Skeletal muscle cell (primary cell): Measurements from ENCODE around the gene PRSS3.
"Not testable (repeated sequence)": the region's sequence is repeated elsewhere in the genome, so short reads cannot be mapped to it uniquely, and the experiment has no call there.

Experiments
- DNase-seq: peaks from one replicate; pipeline ENCODE4 v3.0.0-alpha.2; 2010; ENCODE audit warnings: low read depth
- H3K4me3 ChIP-seq: 2 replicates; pipeline ENCODE4 v1.5.1; 2011; ENCODE audit warnings: low read depth, mild to moderate bottlenecking, control low read depth, low read length, moderate library complexity

PRSS3 gene

DNA sequence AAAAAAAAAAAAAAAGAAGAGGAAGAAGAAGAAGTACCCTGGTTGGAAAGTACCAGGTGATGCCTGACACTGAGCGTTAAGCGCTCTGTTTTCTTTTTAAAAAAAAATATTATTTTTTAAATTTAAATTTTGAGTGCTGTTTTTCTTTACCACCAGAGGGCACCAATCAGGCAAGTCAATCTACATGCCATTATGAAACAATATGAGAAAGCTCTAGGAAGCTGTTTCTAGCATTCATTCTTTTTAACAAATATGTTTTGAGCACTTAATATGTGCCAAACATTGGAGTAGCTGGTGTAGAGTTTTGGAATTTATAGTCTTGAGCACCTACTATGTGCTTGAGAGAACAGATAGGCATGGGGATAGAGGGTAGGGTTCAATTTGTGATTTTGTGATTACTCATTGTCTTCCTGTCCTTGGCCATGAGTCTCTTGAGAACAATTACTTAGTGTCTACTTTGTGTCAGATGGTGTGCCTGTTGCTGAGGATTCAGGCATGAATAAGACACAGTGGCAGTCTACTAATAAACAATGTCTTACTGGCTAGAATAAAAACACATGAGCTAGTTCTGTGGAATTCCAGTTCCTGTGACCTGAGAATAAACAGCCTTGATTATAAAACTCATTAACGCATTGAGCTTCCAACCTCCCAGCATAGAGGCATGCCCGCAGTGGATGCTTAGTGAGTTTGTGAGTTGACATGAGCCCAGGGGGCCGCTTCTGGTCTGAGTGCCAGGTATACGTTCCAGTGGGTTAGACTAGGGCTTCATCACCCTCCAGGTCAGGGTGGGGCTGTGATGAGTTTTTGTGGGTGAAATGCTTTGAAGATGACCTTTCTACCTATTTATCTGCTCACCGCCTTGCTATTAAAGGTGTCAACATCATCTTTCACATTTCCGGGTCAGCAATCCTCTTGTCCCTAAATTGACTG is 18.6 kb downstream of the PRSS3 start:
- DNase-seq: peak; percentile 34
- H3K4me3 ChIP-seq: no peak overlapping the region

DNA sequence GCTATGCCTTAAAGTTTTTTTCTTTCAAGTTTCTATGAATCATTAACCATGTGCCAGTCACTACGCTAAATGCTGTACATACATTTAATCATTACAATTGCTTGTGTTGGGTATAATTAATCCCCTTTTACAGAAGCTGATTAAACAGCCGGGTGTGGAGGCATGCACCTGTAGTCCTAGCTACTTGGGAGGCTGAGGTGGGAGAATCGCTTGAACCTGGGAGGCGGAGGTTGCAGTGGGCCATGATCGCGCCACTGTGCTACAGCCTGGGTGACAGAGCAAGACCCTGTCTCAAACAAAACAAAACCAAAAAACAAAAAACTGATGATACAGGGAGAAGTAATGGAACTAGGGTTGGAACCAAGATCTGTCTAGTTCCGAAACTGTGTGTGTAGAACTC is 20.4 kb downstream of the PRSS3 start:
- DNase-seq: no peak
- H3K4me3 ChIP-seq: no peak overlapping the region

DNA sequence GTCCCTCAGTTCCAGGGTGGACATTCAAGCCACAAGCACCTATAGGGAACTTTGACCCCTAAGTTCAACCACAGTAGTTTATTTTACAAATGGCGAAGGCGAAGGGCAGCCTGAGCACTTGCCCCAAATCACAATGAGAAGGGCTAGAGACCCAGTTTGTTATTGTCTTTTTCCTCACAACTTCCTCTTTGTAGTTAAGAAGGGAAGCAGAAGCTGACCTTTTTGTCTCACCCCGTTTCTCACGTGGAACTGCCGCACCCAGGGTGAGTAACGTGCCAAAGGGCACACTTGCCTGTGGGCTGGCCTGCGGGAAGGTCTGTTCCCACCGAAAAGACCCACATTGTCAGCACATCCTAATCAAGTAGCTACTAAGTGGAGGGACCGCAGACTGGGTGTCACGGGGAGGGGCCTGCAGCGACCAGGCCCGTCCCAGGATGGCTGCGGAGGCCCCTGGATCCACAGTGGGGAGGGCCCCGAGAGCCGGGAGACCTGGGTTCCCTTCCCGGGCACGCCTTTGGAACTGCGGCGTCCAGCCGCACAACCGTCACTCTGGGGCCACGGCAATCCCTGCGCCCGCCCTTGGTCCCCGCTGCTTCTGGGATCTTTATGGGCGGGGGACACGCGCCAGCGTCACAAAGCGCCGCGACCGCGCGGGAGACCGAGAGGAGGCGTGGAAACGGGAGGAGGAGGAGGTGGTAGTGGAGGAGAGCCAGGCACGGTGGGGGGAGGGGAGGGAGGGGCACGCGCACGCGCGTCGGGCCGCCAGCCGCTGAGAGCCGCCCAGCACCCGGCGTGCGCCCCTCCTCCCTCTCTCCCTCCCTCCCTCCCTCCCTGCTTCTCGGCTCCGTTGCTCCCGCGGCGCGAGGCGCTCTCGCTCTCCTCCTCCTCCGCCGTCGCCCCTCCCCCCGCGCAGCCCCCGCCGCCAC is 21.2 kb downstream of the PRSS3 start, which contains the start of gene UBE2R2:
Gene UBE2R2 (plus strand): TSS at position 834 of the 926 bp plus-strand sequence. CDS start 598 bp downstream, outside the sequence.
- peak within 1 kb of the TSS; percentile 89 for H3K4me3 ChIP-seq
- peak; percentile 67 for DNase-seq

DNA sequence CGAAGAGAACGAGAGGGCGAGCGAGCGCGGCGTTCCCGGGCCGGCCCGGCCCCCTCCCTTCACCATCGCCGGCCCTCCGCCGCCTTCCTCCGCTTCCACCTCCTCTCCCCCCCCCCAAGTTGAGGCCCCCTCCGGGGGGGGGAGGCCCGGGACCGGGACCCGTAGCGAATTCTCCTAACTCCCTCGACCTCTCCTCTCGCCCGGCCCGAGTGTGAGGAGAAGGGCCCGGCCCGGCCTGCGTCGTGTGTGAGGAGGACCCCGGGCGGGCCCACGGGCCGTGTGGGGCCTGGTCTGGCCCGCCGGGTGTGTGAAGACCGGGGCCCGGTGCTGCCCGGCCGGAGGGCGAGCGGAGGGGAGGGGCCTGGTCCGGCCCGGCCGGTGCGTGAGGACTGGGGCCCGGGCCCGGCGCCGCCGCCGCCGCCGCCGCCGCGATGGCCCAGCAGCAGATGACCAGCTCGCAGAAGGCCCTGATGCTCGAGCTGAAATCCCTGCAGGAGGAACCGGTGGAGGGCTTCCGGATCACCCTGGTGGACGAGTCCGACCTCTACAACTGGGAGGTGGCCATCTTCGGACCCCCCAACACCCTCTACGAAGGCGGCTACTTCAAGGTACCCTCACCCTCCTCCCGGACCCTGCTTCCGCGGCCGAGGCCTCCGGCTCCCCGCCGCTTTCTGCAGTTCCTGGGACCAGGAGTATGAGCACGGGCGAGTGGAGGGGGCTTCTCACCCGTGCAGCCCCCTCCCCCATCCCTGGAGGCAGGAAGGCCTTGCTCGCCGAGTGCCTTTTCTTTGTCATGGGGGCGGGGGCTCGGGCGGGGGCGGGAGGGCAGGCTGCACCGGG is 22.2 kb downstream of the PRSS3 start:
- peak overlapping the region; percentile 89 for H3K4me3 ChIP-seq
- peak; percentile 38 for DNase-seq

DNA sequence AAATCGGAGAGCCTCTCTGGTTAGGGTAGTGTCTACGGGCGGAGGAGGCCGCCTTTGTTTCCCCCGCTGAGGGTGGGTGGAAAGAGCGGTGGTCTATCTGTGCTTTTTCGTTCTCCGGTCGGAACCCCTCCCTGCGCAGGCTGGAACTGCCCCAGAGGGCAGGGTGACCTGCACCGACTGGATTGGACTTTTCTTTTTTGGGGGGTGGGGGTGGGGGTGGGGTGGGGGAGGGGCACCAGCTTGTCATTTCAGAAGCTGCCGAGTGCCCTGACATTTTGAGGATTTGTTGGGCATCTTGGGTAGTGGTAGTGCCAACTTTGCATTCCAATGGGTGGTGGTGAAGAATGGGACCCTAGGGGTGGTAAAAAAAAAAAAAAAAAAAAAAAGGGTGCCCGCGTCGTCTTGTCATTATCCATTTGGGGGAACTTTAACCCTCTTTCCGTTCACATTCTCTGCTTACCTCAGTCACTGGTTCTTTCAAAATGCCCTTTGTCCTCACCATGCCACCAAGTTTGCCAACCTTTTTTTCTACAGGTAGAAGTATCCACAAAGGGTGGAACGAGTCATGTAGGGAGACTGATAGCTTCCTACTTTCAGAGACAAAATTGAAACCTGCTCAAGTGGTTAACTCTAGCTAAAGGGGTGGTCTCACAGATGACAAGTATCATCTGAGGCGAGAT is 22.9 kb downstream of the PRSS3 start:
- peak overlapping the region; percentile 89 for H3K4me3 ChIP-seq
- no peak for DNase-seq

DNA sequence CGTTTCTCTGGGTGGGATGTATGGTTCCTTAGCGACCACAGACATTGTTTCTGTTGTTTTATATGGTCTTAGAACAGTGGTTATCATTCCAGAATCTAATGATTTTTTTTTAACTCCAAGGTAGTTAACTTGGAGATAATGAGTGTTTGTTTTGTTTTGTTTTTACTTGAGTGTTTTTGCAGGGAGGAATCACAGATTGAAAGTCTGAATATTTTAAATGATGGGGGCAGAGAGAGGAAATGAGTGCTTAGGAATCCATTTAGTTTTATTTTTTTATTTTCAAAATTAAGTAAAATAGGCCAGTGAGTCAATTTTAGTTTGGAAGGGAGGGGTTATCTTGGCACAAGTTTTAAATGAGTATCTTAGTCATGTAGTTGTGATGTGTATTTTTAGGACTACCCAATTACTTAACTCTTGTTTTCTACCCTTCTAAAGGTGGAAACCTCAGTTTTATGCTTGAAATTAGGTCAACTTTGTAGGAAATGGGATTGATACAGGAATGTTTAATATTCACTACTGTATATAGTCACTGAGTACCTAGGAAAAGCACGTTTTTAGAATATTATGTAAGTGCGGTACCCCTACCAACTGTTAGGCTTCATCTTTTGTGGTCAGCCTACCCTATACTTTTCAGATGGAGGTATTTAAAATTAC is 23.6 kb downstream of the PRSS3 start:
- DNase-seq: no peak
- peak overlapping the region; percentile 89 for H3K4me3 ChIP-seq

DNA sequence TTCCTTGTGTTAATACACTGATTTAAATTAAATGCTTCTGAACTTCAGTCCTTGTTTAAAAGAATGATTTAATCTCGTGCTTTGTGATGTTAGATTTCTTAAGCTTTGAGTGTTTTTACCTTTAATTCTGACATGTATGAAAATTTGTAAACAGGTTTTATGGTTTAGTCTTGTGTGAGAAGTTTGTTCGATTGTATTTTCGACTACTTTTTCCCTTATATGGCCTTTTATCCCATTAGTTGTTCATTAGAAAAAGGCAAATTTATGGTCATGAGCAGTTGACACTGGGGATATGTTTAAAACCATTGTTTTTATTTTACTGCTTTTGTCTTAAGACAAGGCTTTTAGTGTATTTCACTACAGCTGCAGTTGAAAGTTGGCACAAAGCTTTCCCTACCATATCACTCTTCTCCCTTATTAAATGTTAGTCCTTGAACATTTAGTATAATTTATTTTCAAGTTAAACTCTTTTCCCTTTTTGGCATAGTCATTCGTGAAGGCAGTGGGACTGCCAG is 24.9 kb downstream of the PRSS3 start:
- DNase-seq: no peak
- no peak overlapping the region for H3K4me3 ChIP-seq

DNA sequence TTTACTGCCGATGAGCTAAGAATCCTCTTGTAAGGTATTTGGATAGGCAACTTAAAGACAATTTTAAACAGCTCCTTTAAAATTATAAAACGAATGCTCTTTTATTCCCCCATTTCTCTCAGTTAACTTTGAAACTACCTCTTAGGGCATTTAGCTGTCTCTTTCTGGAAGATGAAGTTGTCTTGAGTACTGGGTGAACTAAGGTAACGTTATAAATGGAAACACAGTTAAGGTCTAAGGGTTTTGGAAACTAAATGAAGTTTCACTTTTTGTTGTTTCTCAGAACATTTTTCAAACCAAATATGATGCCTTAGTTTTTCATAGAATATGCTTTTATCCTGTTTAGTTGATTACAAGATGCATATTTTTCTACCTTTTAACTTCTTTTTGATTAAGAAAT is 28.4 kb downstream of the PRSS3 start:
- no peak for DNase-seq
- no peak overlapping the region for H3K4me3 ChIP-seq

DNA sequence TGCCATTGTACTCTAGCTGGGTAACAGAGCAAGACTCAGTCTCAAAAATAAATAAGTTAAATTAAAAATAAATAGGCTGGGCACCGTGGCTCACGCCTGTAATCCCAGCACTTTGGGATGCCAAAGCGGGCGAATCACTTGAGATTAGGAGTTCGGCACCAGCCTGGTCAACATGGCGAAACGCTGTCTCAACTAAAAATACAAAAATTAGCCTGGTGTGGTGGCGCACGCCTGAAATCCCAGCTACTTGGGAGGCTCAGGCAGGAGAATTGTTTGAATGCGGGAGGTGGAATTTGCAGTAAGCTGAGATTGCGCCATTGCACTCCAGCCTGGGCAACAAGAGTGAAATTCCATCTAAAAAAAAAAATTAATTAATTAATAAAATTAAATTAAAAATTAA is 31.9 kb downstream of the PRSS3 start:
- not testable (repeated sequence) for DNase-seq, H3K4me3 ChIP-seq

DNA sequence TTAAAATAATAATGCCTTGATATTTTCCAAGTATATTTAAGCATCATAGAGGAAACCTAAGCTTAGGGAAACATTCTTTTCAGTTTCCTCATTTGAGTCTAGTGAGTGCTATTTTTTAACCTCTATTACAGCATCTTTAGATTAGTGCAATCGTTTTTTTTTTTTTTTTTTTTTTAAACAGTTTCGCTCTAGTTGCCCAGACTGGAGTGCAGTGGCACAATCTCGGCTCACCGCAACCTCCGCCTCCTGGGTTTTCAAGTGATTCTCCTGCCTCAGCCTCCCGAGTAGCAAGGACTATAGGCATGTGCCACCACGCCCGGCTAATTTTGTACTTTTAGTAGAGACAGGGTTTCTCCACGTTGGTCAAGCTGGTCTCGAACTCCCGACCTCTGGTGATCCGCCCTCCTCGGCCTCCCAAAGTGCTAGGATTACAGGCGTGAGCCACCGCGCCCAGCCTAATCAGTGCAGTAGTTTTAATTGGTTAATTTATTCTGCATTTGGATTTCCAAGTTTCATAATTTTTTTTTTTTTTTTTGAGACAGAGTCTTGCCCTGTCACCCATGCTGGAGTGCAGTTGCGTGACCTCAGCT is 34.4 kb downstream of the PRSS3 start:
- not testable (repeated sequence) for H3K4me3 ChIP-seq, DNase-seq

DNA sequence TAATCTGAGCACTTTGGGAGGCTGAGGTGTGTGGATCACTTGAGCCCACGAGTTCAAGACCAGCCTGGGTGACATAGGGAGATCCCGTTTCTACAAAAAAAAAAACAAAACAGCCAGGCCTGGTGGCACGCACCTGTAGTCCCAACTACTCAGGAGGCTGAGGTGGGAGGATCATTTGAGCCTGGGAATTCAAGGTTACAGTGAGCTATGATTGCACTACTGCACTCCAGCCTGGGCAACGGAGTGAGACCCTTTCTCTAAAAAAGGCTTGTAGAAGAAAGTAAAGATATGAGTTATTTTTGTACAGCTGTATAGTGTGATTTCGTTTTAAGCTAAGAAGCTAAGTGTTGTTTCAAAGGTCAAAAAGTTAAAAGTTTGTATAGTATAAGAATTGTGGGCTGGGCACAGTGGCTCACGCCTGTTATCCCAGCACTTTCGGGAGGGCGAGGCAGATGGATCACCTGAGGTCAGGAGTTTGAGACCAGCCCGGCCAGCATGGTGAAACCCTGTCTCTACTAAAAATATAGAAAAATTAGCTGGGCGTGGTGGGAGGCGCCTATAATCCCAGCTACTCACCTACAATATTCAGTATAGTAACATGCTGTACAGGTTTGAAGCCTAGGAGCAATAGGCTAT is 40.4 kb downstream of the PRSS3 start:
- no peak overlapping the region for H3K4me3 ChIP-seq
- DNase-seq: no peak

DNA sequence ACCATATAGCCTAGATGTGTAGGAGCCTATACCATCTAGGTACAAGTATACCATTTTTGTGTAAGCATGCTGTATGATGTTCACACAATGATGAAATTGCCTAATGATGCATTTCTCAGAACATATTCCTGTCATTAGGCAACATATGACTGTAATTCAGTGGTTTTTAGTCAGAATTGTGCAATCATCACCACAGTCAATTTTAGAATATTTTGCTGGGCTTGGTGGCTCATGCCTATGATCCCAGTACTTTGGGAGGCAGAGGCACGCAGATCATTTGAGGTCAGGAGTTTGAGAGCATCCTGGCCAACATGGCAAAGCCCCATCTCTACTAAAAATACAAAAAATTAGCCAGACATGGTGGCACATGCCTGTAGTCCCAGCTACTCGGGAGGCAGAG is 40.9 kb downstream of the PRSS3 start:
- peak; percentile 71 for DNase-seq

DNA sequence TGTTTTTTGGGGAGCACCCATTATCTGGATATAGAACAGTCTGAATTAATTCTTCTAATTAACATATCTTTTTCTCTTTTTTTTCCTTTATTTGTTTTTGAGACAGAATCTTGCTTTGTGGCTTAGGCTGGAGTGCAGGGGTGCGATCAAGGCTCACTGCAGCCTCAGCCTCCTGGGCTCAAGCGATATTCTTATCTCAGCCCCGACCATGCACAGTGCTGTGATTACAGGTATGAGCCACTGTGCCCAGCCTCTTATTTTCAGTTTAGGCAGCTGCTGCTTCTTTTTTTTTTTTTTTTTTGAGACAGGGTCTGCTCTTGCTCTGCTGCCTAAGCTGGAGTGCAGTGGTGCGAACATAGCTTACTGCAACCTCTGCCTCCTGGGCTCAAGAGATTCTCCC is 41.8 kb downstream of the PRSS3 start:
- H3K4me3 ChIP-seq: no peak overlapping the region
- DNase-seq: no peak

More for the DNA sequence above, 40.9 kb downstream of the PRSS3 start:
- not testable (repeated sequence) for H3K4me3 ChIP-seq

DNA sequence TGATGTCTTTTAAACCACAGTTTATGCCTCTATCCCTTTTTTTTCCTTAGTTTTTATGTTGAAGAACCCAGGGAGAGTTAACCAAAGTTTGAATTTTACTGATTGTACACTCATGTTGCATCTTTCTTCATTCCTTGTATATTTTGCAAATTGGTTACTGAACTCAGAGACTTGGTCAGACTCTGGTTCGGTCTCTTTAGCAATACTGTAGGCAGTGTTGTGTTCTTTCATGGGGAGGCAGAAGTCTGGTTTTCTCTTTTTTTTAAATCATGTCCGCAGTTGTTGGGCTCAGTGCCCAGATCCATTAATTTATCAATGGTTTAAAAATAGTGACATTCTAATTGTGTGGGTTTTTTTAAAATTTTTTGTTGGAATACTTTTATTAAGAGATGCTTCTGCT is 45.0 kb downstream of the PRSS3 start:
- H3K4me3 ChIP-seq: no peak overlapping the region
- no peak for DNase-seq

DNA sequence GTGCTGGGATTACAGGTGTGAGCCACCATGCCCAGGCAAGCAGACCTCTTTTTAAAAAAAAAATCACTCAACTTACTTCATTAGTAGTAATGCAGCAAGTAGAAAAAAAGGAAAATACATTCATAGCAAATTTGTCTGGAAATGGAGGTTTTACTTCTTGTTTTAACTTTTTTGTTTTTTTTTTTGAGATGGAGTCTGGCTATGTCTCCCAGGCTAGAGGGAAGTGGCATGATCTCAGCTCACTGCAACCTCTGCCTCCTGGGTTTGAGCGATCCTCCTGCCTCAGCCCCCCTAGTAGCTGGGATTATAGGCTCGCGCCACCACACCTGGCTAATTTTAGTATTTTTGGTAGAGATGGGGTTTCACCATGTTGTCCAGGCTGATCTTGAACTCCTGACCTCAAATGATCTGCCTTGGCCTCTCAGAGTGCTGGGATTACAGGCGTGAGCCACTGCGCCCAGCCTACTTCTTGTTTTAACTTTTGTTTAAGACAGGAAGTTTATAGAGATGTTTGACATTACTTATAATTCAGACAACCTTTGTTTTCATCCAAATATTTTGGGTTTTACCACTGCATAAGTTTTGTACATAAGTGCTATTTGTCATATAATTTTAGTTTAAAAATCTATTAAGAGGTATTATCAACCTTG is 48.1 kb downstream of the PRSS3 start:
- DNase-seq: no peak
- no peak overlapping the region for H3K4me3 ChIP-seq

DNA sequence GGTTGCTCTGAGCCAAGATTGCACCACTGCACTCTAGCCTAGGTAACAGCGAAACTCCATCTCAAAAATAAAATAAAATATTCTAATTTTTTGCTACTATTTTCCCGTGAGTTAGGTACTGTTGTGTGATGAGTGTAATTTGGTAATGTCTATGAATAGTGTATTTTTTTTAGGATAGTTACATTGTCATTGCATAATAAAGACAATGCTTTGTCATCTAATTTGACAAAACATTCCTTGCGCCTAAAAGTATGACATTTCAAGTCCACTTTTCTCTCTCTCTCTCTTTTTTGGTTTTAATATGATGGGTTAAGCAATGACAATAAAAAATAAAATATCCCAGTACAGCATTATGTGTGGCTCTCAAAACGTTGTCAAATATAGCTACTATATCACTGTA is 50.9 kb downstream of the PRSS3 start:
- H3K4me3 ChIP-seq: no peak overlapping the region
- no peak for DNase-seq

DNA sequence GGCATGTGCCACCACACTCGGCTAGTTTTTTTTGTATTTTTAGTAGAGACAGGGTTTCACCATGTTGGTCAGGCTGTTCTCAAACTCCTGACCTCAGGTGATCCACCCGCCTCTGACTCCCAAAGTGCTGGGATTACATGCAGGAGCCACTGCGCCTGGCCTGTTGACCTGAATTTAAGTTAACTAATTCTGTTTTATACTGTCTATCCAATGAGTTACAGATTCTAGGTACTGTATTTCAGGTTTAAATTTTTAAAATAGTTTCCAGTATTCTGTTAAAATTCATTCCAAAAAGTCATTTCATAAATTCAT is 52.5 kb downstream of the PRSS3 start:
- not testable (repeated sequence) for H3K4me3 ChIP-seq, DNase-seq
